GM19240 (cell line): Measurements from ENCODE around the gene TEX264.
"Not testable (repeated sequence)": the region's sequence is repeated elsewhere in the genome, so short reads cannot be mapped to it uniquely, and the experiment has no call there.

Experiments
- DNase-seq: peaks from one replicate; pipeline ENCODE4 v3.0.0; 2011; ENCODE audit warnings: low spot score; ENCODE audit not compliant: insufficient read length

TEX264 gene

GRCh38 chr3:51715231-51715976 is 44.4 kb downstream of the TEX264 start:
- DNase-seq, result peak; percentile 0

- DNase-seq, result no peak
Measured at GRCh38 chr3:51715977-51716294, 44.9 kb downstream of the TEX264 start.

GRCh38 chr3:51716805-51717204 is 45.8 kb downstream of the TEX264 start:
- no peak for DNase-seq

GRCh38 chr3:51717446-51717845 is 46.4 kb downstream of the TEX264 start:
- no peak for DNase-seq

GRCh38 chr3:51717947-51718346 is 46.9 kb downstream of the TEX264 start:
- no peak for DNase-seq

GRCh38 chr3:51718547-51719409 is 47.7 kb downstream of the TEX264 start:
- DNase-seq, result peak; percentile 67

GRCh38 chr3:51719410-51720025 is 48.5 kb downstream of the TEX264 start:
- DNase-seq, result no peak

GRCh38 chr3:51720292-51721061 is 49.4 kb downstream of the TEX264 start:
- no peak for DNase-seq

GRCh38 chr3:51721062-51721745 is 50.2 kb downstream of the TEX264 start:
- no peak for DNase-seq

GRCh38 chr3:51722362-51722761 is 51.3 kb downstream of the TEX264 start:
- DNase-seq, result no peak

- DNase-seq, result no peak
Measured at GRCh38 chr3:51727500-51727899, 56.4 kb downstream of the TEX264 start.

- DNase-seq, result no peak
Measured at GRCh38 chr3:51729042-51729633, 58.1 kb downstream of the TEX264 start.

GRCh38 chr3:51733859-51734571 is 63.0 kb downstream of the TEX264 start:
- DNase-seq, result no peak

GRCh38 chr3:51734572-51734907 is 63.5 kb downstream of the TEX264 start:
- DNase-seq, result no peak

GRCh38 chr3:51735039-51735438 is 64.0 kb downstream of the TEX264 start:
- no peak for DNase-seq

- DNase-seq, result no peak
Measured at GRCh38 chr3:51735950-51736349, 64.9 kb downstream of the TEX264 start.

GRCh38 chr3:51739110-51739509 is 68.1 kb downstream of the TEX264 start:
- DNase-seq, result no peak

- DNase-seq, result not testable (repeated sequence)
Measured at GRCh38 chr3:51742320-51742719, 71.3 kb downstream of the TEX264 start.

- not testable (repeated sequence) for DNase-seq
Measured at GRCh38 chr3:51742978-51743377, 71.9 kb downstream of the TEX264 start.

GRCh38 chr3:51747840-51748239 is 76.8 kb downstream of the TEX264 start:
- no peak for DNase-seq
